HG03442 (cell line): ENCODE measurements around the gene FGD5.
"Not testable (repeated sequence)": the region's sequence is repeated elsewhere in the genome, so short reads cannot be mapped to it uniquely, and the experiment has no call there.

Source experiments
- ATAC-seq: cut with Tn5 transposase; IDR thresholded peaks from one replicate; pipeline ENCODE4 v1.9.1; 2021; ENCODE audit warnings: mild to moderate bottlenecking, moderate library complexity; ENCODE audit not compliant: unreplicated experiment

FGD5 gene

GRCh38 chr3:14803981-14804834 lies 14.6 kb upstream of the FGD5 start:
- ATAC-seq: no peak

- no peak for ATAC-seq
Observed at GRCh38 chr3:14804835-14805780, 13.7 kb upstream of the FGD5 start.

GRCh38 chr3:14805961-14806537 lies 12.7 kb upstream of the FGD5 start:
- ATAC-seq: no peak

- ATAC-seq: no peak
Observed at GRCh38 chr3:14806641-14807263, 12.0 kb upstream of the FGD5 start.

- ATAC-seq: no peak
Observed at GRCh38 chr3:14808025-14808424, 10.7 kb upstream of the FGD5 start.

- no peak for ATAC-seq
Observed at GRCh38 chr3:14808502-14809266, 10.1 kb upstream of the FGD5 start.

- not testable (repeated sequence) for ATAC-seq
Observed at GRCh38 chr3:14809611-14810010, 9.2 kb upstream of the FGD5 start.

- ATAC-seq: no peak
Observed at GRCh38 chr3:14810070-14810791, 8.5 kb upstream of the FGD5 start.

GRCh38 chr3:14810801-14811661 lies 7.7 kb upstream of the FGD5 start:
- no peak for ATAC-seq

GRCh38 chr3:14811684-14812083 lies 7.1 kb upstream of the FGD5 start:
- no peak for ATAC-seq

- no peak for ATAC-seq
Observed at GRCh38 chr3:14812196-14812790, 6.5 kb upstream of the FGD5 start.

GRCh38 chr3:14814411-14814871 lies 4.3 kb upstream of the FGD5 start:
- ATAC-seq: no peak

GRCh38 chr3:14816359-14816758 lies 2.4 kb upstream of the FGD5 start:
- no peak for ATAC-seq

GRCh38 chr3:14819671-14820070 lies 909 bp downstream of the FGD5 start:
- no peak for ATAC-seq

GRCh38 chr3:14820156-14820555 lies 1.4 kb downstream of the FGD5 start:
- no peak for ATAC-seq

- ATAC-seq: no peak
Observed at GRCh38 chr3:14821151-14821550, 2.4 kb downstream of the FGD5 start.

- ATAC-seq: no peak
Observed at GRCh38 chr3:14822134-14822533, 3.4 kb downstream of the FGD5 start.
